ENCODE results near the gene OR4D9. TPM values are rescaled to one million over a fixed set of nuclear protein-coding genes. Genes with fewer than 3 reads are reported as not detected.
A peak's percentile ranks its signal among the peaks of the same experiment; 100 is the strongest.
"Not testable (repeated sequence)": the region's sequence is repeated elsewhere in the genome, so short reads cannot be mapped to it uniquely, and the experiment has no call there.

Gene OR4D9
- total and polyA plus RNA-seq, 10 of the 15 experiments (the other 5 are each of a cell fraction or from before 2014, with no cell fraction given) = not detected

GRCh38 chr11:59547605-59548308, 36.4 kb downstream of the OR4D9 start:
- SMC1A ChIA-PET (ENCODE audit: uncharacterized antibody, unreplicated experiment); H3K4me3 ChIP-seq; H3K9me3 ChIP-seq (replicated peaks; ENCODE audit: control insufficient read depth, insufficient read depth, low read length); H3K9ac ChIP-seq (ENCODE audit: control insufficient read depth, insufficient read depth, low read length); intact Hi-C loops (cut with micrococcal nuclease; ENCODE audit: unreplicated experiment); BruUV-seq (replicated peaks); ATAC-seq; H3K4me1 ChIP-seq (ENCODE audit: control insufficient read depth, insufficient read depth, low read length); in situ Hi-C loops (cut with MboI); DNase-seq (ENCODE audit: low read depth, low spot score); H3K27me3 ChIP-seq (replicated peaks in 1 of 2; ENCODE audit: control insufficient read depth in 2 of 2, insufficient read depth in 2 of 2, low read length in 1 of 2); RAD21 ChIA-PET (ENCODE audit: unreplicated experiment); H3K27ac ChIP-seq (ENCODE audit: control insufficient read depth, insufficient read depth); H3K36me3 ChIP-seq (ENCODE audit: control insufficient read depth in 2 of 2, insufficient read depth in 2 of 2, low read length in 1 of 2); H3K4me2 ChIP-seq (ENCODE audit: control insufficient read depth, insufficient read depth); H3K79me2 ChIP-seq (ENCODE audit: control insufficient read depth, insufficient read depth, low read length); FAIRE-seq; H4K20me1 ChIP-seq (ENCODE audit: control insufficient read depth, insufficient read depth); H2AFZ ChIP-seq (ENCODE audit: control insufficient read depth, low read depth, low read length): not testable (repeated sequence)
- TF ChIP-seq NR2F1 (conservative IDR thresholded peaks at IDR 0.05) = 0 out of 2 replicates have a peak, but pooled peaks have one; percentile 31
- ChIA-PET POLR2A (interaction anchor here (0.5 to 1.2 kb wide), 2 partner anchors 11 to 129 kb away, joined by 3 read pairs; no protein-coding TSS in a partner anchor), CTCF (interaction anchor here (1.3 to 2.7 kb wide), 2 partner anchors 10 kb away, joined by 6 to 24 read pairs; no protein-coding TSS in a partner anchor)
- WGBS (ENCODE audit: insufficient coverage, insufficient replicate concordance, low lambda C conversion rate, missing lambda C conversion rate) = 66% methylated on average over 5 of the region's 5 CpGs

DNA sequence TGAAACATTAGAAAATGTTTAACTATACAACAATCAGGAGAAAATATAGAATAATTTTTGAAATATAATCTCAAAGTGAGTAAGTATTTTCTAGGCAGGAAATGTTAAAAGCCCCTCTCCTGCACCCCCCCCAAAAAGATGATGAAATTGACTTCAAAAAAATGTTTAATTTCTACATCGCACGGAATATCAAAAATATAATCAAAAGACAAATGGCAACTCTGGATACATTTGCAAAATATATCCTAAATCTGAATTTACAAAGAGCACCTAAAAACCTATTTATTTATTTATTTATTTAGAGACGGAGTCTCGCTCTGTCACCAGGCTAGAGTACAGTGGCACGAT, 36.9 kb downstream of the OR4D9 start:
- FAIRE-seq (no peak), ATAC-seq (no peak), DNase-seq (ENCODE audit: low read depth, low spot score) (no peak)
- H3K9me3 ChIP-seq (replicated peaks; ENCODE audit: control insufficient read depth, insufficient read depth, low read length) = no peaks in the 10 kb centered on the region
- no peak overlapping the region for H3K4me3 ChIP-seq
- peaks cover 0 to 1% of the 10 kb centered on the region in 2 experiments; a peak in 1 of 4 replicates for H3K27me3 ChIP-seq (replicated peaks in 1 of 2; ENCODE audit: control insufficient read depth in 2 of 2, insufficient read depth in 2 of 2, low read length in 1 of 2)
- H3K36me3 ChIP-seq (ENCODE audit: control insufficient read depth in 2 of 2, insufficient read depth in 2 of 2, low read length in 1 of 2) = no peaks in the 10 kb centered on the region
- no peaks in the 10 kb centered on the region for H3K79me2 ChIP-seq (ENCODE audit: control insufficient read depth, insufficient read depth, low read length)
- H3K9ac ChIP-seq (ENCODE audit: control insufficient read depth, insufficient read depth, low read length) = no peak overlapping the region
- no peak overlapping the region for H3K4me2 ChIP-seq (ENCODE audit: control insufficient read depth, insufficient read depth)
- 100% methylated on average over 5 of the region's 5 CpGs for WGBS (ENCODE audit: insufficient coverage, insufficient replicate concordance, low lambda C conversion rate, missing lambda C conversion rate)
- ChIA-PET RAD21 (ENCODE audit: unreplicated experiment) (interaction anchor here (2.2 kb wide), 1 partner anchor 11 kb away, joined by 11 read pairs; no protein-coding TSS in a partner anchor), SMC1A (ENCODE audit: uncharacterized antibody, unreplicated experiment) (interaction anchor here (2.1 kb wide), 1 partner anchor 11 kb away, joined by 8 read pairs; no protein-coding TSS in a partner anchor), CTCF (interaction anchor here (1.7 to 2.7 kb wide), 2 partner anchors 10 to 490 kb away, joined by 4 to 24 read pairs; no protein-coding TSS in a partner anchor), POLR2A (interaction anchor here (1.2 kb wide), 1 partner anchor 11 kb away, joined by 3 read pairs; no protein-coding TSS in a partner anchor)
- H2AFZ ChIP-seq (ENCODE audit: control insufficient read depth, low read depth, low read length) = no peak overlapping the region
- H3K27ac ChIP-seq (ENCODE audit: control insufficient read depth, insufficient read depth) = no peak overlapping the region
- in situ Hi-C loops (cut with MboI) (no loop called here), intact Hi-C loops (cut with micrococcal nuclease; ENCODE audit: unreplicated experiment) (no loop called here)
- TF ChIP-seq SUPT20H (IDR thresholded peaks at IDR 0.05; ENCODE audit: borderline replicate concordance, control insufficient read depth, low read depth, low read length) (no peak), RELA (IDR thresholded peaks at IDR 0.05; ENCODE audit: borderline replicate concordance, partially characterized antibody) (no peak), SKIL (IDR thresholded peaks at IDR 0.05; ENCODE audit: low read depth, poor library complexity, severe bottlenecking) (no peak), ATF7 (IDR thresholded peaks at IDR 0.05; ENCODE audit: low read depth) (no peak), SREBF2 (IDR thresholded peaks at IDR 0.05; ENCODE audit: low read length) (no peak)
- TF ChIP-seq, protein P1, sequence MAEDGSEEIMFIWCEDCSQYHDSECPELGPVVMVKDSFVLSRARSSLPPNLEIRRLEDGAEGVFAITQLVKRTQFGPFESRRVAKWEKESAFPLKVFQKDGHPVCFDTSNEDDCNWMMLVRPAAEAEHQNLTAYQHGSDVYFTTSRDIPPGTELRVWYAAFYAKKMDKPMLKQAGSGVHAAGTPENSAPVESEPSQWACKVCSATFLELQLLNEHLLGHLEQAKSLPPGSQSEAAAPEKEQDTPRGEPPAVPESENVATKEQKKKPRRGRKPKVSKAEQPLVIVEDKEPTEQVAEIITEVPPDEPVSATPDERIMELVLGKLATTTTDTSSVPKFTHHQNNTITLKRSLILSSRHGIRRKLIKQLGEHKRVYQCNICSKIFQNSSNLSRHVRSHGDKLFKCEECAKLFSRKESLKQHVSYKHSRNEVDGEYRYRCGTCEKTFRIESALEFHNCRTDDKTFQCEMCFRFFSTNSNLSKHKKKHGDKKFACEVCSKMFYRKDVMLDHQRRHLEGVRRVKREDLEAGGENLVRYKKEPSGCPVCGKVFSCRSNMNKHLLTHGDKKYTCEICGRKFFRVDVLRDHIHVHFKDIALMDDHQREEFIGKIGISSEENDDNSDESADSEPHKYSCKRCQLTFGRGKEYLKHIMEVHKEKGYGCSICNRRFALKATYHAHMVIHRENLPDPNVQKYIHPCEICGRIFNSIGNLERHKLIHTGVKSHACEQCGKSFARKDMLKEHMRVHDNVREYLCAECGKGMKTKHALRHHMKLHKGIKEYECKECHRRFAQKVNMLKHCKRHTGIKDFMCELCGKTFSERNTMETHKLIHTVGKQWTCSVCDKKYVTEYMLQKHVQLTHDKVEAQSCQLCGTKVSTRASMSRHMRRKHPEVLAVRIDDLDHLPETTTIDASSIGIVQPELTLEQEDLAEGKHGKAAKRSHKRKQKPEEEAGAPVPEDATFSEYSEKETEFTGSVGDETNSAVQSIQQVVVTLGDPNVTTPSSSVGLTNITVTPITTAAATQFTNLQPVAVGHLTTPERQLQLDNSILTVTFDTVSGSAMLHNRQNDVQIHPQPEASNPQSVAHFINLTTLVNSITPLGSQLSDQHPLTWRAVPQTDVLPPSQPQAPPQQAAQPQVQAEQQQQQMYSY (CRISPR knock-in tag; IDR thresholded peaks at IDR 0.05) = no peak
- no peaks in the 10 kb centered on the region for H4K20me1 ChIP-seq (ENCODE audit: control insufficient read depth, insufficient read depth)
- no TSS peak for BruUV-seq (replicated peaks)
- H3K4me1 ChIP-seq (ENCODE audit: control insufficient read depth, insufficient read depth, low read length) = no peaks in the 10 kb centered on the region

Data from GM12878 (cell line).